Fibroblast of skin of left quadriceps (primary cell): ENCODE results near the gene POLRMT.

Experiments
- DNase-seq, 2 experiments: peaks; one replicate each; pipeline ENCODE4 v3.0.0-alpha.2; 2013; ENCODE audit warnings: low read depth in 2 of 2

Gene POLRMT

GRCh38 chr19:662962-663681, 29.8 kb upstream of the POLRMT start, which contains the start of gene RNF126:
TSS of gene RNF126 (minus strand) at chr19:663214. CDS start at chr19:663121, 93 bp downstream.
- DNase-seq = peak; percentile 86 to 87

GRCh38 chr19:662207-662961, 29.0 kb upstream of the POLRMT start:
- no peak for DNase-seq

- DNase-seq = no peak
These were observed 28.3 kb upstream of the POLRMT start for GRCh38 chr19:661427-662196.

GRCh38 chr19:660793-661426, 27.6 kb upstream of the POLRMT start:
- no peak for DNase-seq

GRCh38 chr19:658916-659839, 25.8 kb upstream of the POLRMT start:
- DNase-seq = no peak

- DNase-seq = no peak
These were observed 24.9 kb upstream of the POLRMT start for GRCh38 chr19:658059-658839.

GRCh38 chr19:657611-658010, 24.3 kb upstream of the POLRMT start:
- DNase-seq = no peak

- DNase-seq = no peak
These were observed 23.6 kb upstream of the POLRMT start for GRCh38 chr19:656751-657559.

- DNase-seq = no peak
These were observed 22.4 kb upstream of the POLRMT start for GRCh38 chr19:655691-656090.

GRCh38 chr19:653425-653824, 20.1 kb upstream of the POLRMT start:
- no peak for DNase-seq

GRCh38 chr19:652467-653389, 19.4 kb upstream of the POLRMT start:
- DNase-seq = no peak

- no peak for DNase-seq
These were observed 18.7 kb upstream of the POLRMT start for GRCh38 chr19:651991-652390.

- DNase-seq = no peak
These were observed 17.9 kb upstream of the POLRMT start for GRCh38 chr19:651114-651818.

- DNase-seq = no peak
These were observed 16.8 kb upstream of the POLRMT start for GRCh38 chr19:650121-650520.

- DNase-seq = no peak
These were observed 15.8 kb upstream of the POLRMT start for GRCh38 chr19:648904-649801.

- no peak for DNase-seq
These were observed 15.0 kb upstream of the POLRMT start for GRCh38 chr19:648305-648704.
